ENCODE results near the gene HSPB7.

- TF ChIP-seq SP1 (IDR thresholded peaks at IDR 0.05; ENCODE audit: low read depth, low read length) (no peak), POLR2A (IDR thresholded peaks at IDR 0.05; ENCODE audit: control extremely low read depth in 1 of 2, low read depth in 2 of 2, low read length in 2 of 2) (no peak), NRF1 (IDR thresholded peaks at IDR 0.05; ENCODE audit: low read depth, low read length) (no peak), CBX5 (IDR thresholded peaks at IDR 0.05; ENCODE audit: low read depth, low read length) (no peak), JUND (IDR thresholded peaks at IDR 0.05; ENCODE audit: low read length) (no peak), EZH2 (IDR thresholded peaks at IDR 0.05; ENCODE audit: low read depth, low read length, severe bottlenecking) (no peak), RAD21 (IDR thresholded peaks at IDR 0.05 in 1 of 2, conservative IDR thresholded peaks at IDR 0.05 in 1 of 2; ENCODE audit: low read depth in 2 of 2, low read length in 2 of 2) (no peak), KDM1A (IDR thresholded peaks at IDR 0.05; ENCODE audit: borderline replicate concordance, low read length) (no peak), RFX5 (IDR thresholded peaks at IDR 0.05; ENCODE audit: borderline replicate concordance, low read depth, low read length) (no peak), SIN3A (conservative IDR thresholded peaks at IDR 0.05 in 1 of 2, IDR thresholded peaks at IDR 0.05 in 1 of 2; ENCODE audit: low read depth in 1 of 2, low read length in 2 of 2) (no peak), MAFK (IDR thresholded peaks at IDR 0.05; ENCODE audit: low read depth, low read length) (no peak)
- TF ChIP-seq, protein P1, sequence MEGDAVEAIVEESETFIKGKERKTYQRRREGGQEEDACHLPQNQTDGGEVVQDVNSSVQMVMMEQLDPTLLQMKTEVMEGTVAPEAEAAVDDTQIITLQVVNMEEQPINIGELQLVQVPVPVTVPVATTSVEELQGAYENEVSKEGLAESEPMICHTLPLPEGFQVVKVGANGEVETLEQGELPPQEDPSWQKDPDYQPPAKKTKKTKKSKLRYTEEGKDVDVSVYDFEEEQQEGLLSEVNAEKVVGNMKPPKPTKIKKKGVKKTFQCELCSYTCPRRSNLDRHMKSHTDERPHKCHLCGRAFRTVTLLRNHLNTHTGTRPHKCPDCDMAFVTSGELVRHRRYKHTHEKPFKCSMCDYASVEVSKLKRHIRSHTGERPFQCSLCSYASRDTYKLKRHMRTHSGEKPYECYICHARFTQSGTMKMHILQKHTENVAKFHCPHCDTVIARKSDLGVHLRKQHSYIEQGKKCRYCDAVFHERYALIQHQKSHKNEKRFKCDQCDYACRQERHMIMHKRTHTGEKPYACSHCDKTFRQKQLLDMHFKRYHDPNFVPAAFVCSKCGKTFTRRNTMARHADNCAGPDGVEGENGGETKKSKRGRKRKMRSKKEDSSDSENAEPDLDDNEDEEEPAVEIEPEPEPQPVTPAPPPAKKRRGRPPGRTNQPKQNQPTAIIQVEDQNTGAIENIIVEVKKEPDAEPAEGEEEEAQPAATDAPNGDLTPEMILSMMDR (IDR thresholded peaks at IDR 0.05; ENCODE audit: control extremely low read depth in 1 of 3, insufficient read depth in 1 of 3, low read depth in 1 of 3, low read length in 3 of 3), result no peak
- TF ChIP-seq, protein P2, sequence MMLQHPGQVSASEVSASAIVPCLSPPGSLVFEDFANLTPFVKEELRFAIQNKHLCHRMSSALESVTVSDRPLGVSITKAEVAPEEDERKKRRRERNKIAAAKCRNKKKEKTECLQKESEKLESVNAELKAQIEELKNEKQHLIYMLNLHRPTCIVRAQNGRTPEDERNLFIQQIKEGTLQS (IDR thresholded peaks at IDR 0.05; ENCODE audit: insufficient read depth, low read depth, low read length), result no peak
Observed at GRCh38 chr1:16022393-16022792, 4.5 kb upstream of the HSPB7 start.
